WTC11 (cell line): ENCODE measurements around the gene CSK. TPM values are rescaled to one million over a fixed set of nuclear protein-coding genes. Genes with fewer than 3 reads are reported as not detected.

Experiments
- ATAC-seq: fragments of 200-7000 bp; cut with Tn5 transposase; 2 replicates; pipeline ENCODE4 v1.10.0; 2021; ENCODE audit warnings: mild to moderate bottlenecking, moderate library complexity
- CTCF ChIA-PET: fragments of 300-600 bp; sonication (Branson Sonifier 250); formaldehyde crosslinking; loops from one replicate; lab custom pipeline; 2021; ENCODE audit warnings: antibody characterized with exemption; lab: Charles Lee
- POLR2A ChIA-PET: fragments of 350-600 bp; sonication (Branson Sonifier 250); formaldehyde crosslinking; loops from one replicate; lab custom pipeline; 2021; ENCODE audit warnings: antibody characterized with exemption; lab: Charles Lee
- DNase-seq: peaks from one replicate; pipeline ENCODE4 v3.0.0; 2021; ENCODE audit warnings: low spot score
- H3K27ac Mint-ChIP-seq: 2 replicates; pipeline ENCODE4 v1.8.0; 2021; ENCODE audit warnings: mixed read lengths
- H3K27me3 Mint-ChIP-seq: 2 replicates; pipeline ENCODE4 v1.8.0; 2021; ENCODE audit warnings: low read depth, mild to moderate bottlenecking, moderate library complexity, mixed read lengths
- H3K36me3 Mint-ChIP-seq: 2 replicates; pipeline ENCODE4 v1.8.0; 2021; ENCODE audit warnings: mixed read lengths
- H3K4me1 Mint-ChIP-seq: 2 replicates; pipeline ENCODE4 v1.8.0; 2022; ENCODE audit warnings: mixed read lengths
- H3K4me3 Mint-ChIP-seq: 2 replicates; pipeline ENCODE4 v1.8.0; 2021; ENCODE audit warnings: mild to moderate bottlenecking, moderate library complexity, mixed read lengths
- H3K9me3 Mint-ChIP-seq: 2 replicates; pipeline ENCODE4 v1.8.0; 2021; ENCODE audit warnings: mixed read lengths
- CREB1 ChIP-seq: sonication (generic); formaldehyde crosslinking; IDR thresholded peaks from 2 replicates; pipeline ENCODE4 v1.8.0; 2023; ENCODE audit warnings: mild to moderate bottlenecking, missing genetic modification reagents
- ESRRA ChIP-seq: sonication (generic); formaldehyde crosslinking; IDR thresholded peaks from 2 replicates; pipeline ENCODE4 v1.8.1; 2022; ENCODE audit warnings: mild to moderate bottlenecking, missing genetic modification reagents, borderline replicate concordance
- FOXK1 ChIP-seq: sonication (generic); formaldehyde crosslinking; IDR thresholded peaks from 2 replicates; pipeline ENCODE4 v1.8.0; 2022; ENCODE audit warnings: mild to moderate bottlenecking, moderate library complexity, missing genetic modification reagents
- GABPB1 ChIP-seq: sonication (generic); formaldehyde crosslinking; IDR thresholded peaks from 2 replicates; pipeline ENCODE4 v1.8.1; 2023; ENCODE audit warnings: mild to moderate bottlenecking, missing genetic modification reagents
- GRHL2 ChIP-seq: fragments of 250-450 bp; sonication (Bioruptor Pico); IDR thresholded peaks from 2 replicates; pipeline ENCODE4 v1.8.0; 2022; ENCODE audit warnings: mild to moderate bottlenecking, moderate library complexity; ENCODE audit not compliant: insufficient replicate concordance, severe bottlenecking
- GTF2I ChIP-seq: fragments of 250-450 bp; sonication (Bioruptor Pico); conservative IDR thresholded peaks from 2 replicates; pipeline ENCODE4 v1.4.0; 2021; ENCODE audit warnings: mild to moderate bottlenecking
- HMGXB4 ChIP-seq: sonication (generic); formaldehyde crosslinking; IDR thresholded peaks from 2 replicates; pipeline ENCODE4 v1.8.1; 2023; ENCODE audit warnings: mild to moderate bottlenecking, moderate library complexity, missing genetic modification reagents
- IRF2 ChIP-seq: sonication (generic); formaldehyde crosslinking; IDR thresholded peaks from 2 replicates; pipeline ENCODE4 v1.8.0; 2022; ENCODE audit warnings: low read depth, missing genetic modification reagents, borderline replicate concordance
- NR3C1 ChIP-seq: sonication (generic); formaldehyde crosslinking; conservative IDR thresholded peaks from 2 replicates; pipeline ENCODE4 v1.8.1; 2023; ENCODE audit warnings: low read depth, mild to moderate bottlenecking, missing genetic modification reagents
- ZNF121 ChIP-seq: sonication (generic); formaldehyde crosslinking; IDR thresholded peaks from 2 replicates; pipeline ENCODE4 v1.8.0; 2023; ENCODE audit warnings: missing genetic modification reagents
- ZNF232 ChIP-seq: sonication (generic); formaldehyde crosslinking; IDR thresholded peaks from 2 replicates; pipeline ENCODE4 v1.8.0; 2022; ENCODE audit warnings: mild to moderate bottlenecking, missing genetic modification reagents
- ZNF263 ChIP-seq: sonication (generic); formaldehyde crosslinking; IDR thresholded peaks from 2 replicates; pipeline ENCODE4 v1.8.1; 2022; ENCODE audit warnings: low read depth, mild to moderate bottlenecking, moderate library complexity, missing genetic modification reagents
- ZNF416 ChIP-seq: fragments of 250-450 bp; sonication (Bioruptor Pico); IDR thresholded peaks from 2 replicates; pipeline ENCODE4 v1.9.0; 2021; ENCODE audit warnings: mild to moderate bottlenecking, inconsistent platforms
- ZNF423 ChIP-seq: fragments of 250-450 bp; sonication (Bioruptor Pico); IDR thresholded peaks from 2 replicates; pipeline ENCODE4 v2.1.2; 2022; ENCODE audit warnings: mild to moderate bottlenecking, moderate library complexity
- total RNA-seq: library from RNA; stranded (reverse); gene quantifications from 3 replicates; pipeline ENCODE4 v1.2.3, GENCODE V29; 2021
- TF ChIP-seq, protein P1 (sequence below): sonication (generic); formaldehyde crosslinking; IDR thresholded peaks from 2 replicates; pipeline ENCODE4 v1.8.0; 2022; ENCODE audit warnings: mild to moderate bottlenecking, missing genetic modification reagents
- TF ChIP-seq, protein P2 (sequence below): sonication (generic); formaldehyde crosslinking; IDR thresholded peaks from 2 replicates; pipeline ENCODE4 v1.8.0; 2023; ENCODE audit warnings: missing genetic modification reagents, mild to moderate bottlenecking, borderline replicate concordance
- TF ChIP-seq, protein P3 (sequence below): sonication (generic); formaldehyde crosslinking; IDR thresholded peaks from 2 replicates; pipeline ENCODE4 v1.8.1; 2022; ENCODE audit warnings: low read depth, missing genetic modification reagents, borderline replicate concordance
- TF ChIP-seq, protein P4 (sequence below): sonication (generic); formaldehyde crosslinking; conservative IDR thresholded peaks from 2 replicates; pipeline ENCODE4 v1.8.1; 2022; ENCODE audit warnings: mild to moderate bottlenecking, missing genetic modification reagents

Gene CSK
- total RNA-seq, 1 experiment from 2014 or later, result 55.1 TPM

DNA sequence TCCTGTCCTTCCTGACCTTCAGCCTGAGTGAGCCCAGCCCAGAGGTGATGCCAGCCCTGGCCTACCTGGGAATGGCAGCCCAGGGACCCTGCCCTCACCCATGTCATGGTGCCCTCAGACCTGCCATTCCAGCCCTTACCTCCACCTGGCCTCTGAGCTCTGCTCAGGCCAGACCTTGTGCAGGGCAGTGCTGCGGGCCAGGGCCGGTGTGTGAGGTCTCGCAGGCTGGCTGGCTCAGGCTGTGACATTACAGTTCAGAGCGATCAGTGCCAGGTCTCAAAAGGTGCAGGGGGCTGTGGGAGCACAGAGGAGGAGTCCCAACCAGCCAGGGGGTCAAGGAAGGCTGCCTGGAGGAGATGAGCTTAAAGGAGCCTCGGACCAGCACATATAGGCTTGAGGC lies 38.2 kb downstream of the CSK start:
- POLR2A ChIA-PET, result no interaction called here
- H3K9me3 Mint-ChIP-seq, result no peaks in the 10 kb centered on the region
- CTCF ChIA-PET, result interaction anchor here (1.1 to 4.0 kb wide), 8 partner anchors 11 to 115 kb away, joined by 3 to 14 read pairs (median 6); no protein-coding TSS in a partner anchor

GRCh38 chr15:74821091-74821789 lies 39.4 kb downstream of the CSK start:
- CTCF ChIA-PET, result interaction anchor here (0.6 to 3.3 kb wide), 12 partner anchors 12 to 200 kb away, joined by 3 to 14 read pairs (median 4); partner anchors contain the start of gene MPI

More for the DNA sequence above, 38.2 kb downstream of the CSK start:
- H3K4me1 Mint-ChIP-seq, result peaks cover 20% of the 10 kb centered on the region
- DNase-seq (no peak), ATAC-seq (no peak)
- no peak overlapping the region for H3K4me3 Mint-ChIP-seq
- peaks cover 19% of the 10 kb centered on the region for H3K27me3 Mint-ChIP-seq
- H3K36me3 Mint-ChIP-seq, result no peaks in the 10 kb centered on the region
- peak overlapping the region; percentile 65; the same call in 1 of the 2 replicates for H3K27ac Mint-ChIP-seq
- TF ChIP-seq, protein P1, sequence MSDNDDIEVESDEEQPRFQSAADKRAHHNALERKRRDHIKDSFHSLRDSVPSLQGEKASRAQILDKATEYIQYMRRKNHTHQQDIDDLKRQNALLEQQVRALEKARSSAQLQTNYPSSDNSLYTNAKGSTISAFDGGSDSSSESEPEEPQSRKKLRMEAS (CRISPR knock-in tag), result no peak
- TF ChIP-seq, protein P2, sequence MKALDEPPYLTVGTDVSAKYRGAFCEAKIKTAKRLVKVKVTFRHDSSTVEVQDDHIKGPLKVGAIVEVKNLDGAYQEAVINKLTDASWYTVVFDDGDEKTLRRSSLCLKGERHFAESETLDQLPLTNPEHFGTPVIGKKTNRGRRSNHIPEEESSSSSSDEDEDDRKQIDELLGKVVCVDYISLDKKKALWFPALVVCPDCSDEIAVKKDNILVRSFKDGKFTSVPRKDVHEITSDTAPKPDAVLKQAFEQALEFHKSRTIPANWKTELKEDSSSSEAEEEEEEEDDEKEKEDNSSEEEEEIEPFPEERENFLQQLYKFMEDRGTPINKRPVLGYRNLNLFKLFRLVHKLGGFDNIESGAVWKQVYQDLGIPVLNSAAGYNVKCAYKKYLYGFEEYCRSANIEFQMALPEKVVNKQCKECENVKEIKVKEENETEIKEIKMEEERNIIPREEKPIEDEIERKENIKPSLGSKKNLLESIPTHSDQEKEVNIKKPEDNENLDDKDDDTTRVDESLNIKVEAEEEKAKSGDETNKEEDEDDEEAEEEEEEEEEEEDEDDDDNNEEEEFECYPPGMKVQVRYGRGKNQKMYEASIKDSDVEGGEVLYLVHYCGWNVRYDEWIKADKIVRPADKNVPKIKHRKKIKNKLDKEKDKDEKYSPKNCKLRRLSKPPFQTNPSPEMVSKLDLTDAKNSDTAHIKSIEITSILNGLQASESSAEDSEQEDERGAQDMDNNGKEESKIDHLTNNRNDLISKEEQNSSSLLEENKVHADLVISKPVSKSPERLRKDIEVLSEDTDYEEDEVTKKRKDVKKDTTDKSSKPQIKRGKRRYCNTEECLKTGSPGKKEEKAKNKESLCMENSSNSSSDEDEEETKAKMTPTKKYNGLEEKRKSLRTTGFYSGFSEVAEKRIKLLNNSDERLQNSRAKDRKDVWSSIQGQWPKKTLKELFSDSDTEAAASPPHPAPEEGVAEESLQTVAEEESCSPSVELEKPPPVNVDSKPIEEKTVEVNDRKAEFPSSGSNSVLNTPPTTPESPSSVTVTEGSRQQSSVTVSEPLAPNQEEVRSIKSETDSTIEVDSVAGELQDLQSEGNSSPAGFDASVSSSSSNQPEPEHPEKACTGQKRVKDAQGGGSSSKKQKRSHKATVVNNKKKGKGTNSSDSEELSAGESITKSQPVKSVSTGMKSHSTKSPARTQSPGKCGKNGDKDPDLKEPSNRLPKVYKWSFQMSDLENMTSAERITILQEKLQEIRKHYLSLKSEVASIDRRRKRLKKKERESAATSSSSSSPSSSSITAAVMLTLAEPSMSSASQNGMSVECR (CRISPR knock-in tag), result no peak

DNA sequence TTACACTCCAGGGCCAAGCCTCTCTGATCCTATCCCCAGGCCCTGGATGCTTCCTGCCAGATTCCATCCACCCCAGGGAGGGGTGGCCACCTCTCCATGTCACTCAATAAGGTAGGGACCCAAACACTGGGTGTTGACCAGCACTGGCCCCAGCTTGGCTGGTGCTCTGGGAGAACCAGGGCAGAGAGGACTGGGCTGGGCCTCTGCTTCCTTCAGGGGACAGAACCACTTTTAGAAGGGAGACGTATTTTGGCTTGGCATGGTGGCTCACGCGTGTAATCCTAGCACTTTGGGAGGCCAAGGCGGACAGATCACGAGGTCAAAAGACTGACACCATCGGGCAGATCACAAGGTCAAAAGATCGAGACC lies 39.9 kb downstream of the CSK start:
- Mint-ChIP-seq H3K9me3 (no peaks in the 10 kb centered on the region), H3K27me3 (peaks cover 35% of the 10 kb centered on the region), H3K27ac (no peak overlapping the region), H3K4me3 (no peak overlapping the region), H3K36me3 (no peaks in the 10 kb centered on the region), H3K4me1 (peaks cover 21% of the 10 kb centered on the region)
- DNase-seq, result no peak
- ChIA-PET CTCF (interaction anchor here (1.0 to 3.3 kb wide), 7 partner anchors 12 to 200 kb away, joined by 3 to 14 read pairs (median 4); no protein-coding TSS in a partner anchor), POLR2A (no interaction called here)
- ATAC-seq, result no peak
- TF ChIP-seq GTF2I (CRISPR knock-in tag) (no peak), IRF2 (CRISPR knock-in tag) (no peak), ZNF263 (no peak), GABPB1 (CRISPR knock-in tag) (no peak), ZNF416 (CRISPR knock-in tag) (no peak), ZNF121 (no peak), ESRRA (CRISPR knock-in tag) (no peak), ZNF232 (no peak), NR3C1 (CRISPR knock-in tag) (no peak), FOXK1 (no peak), CREB1 (CRISPR knock-in tag) (no peak), HMGXB4 (CRISPR knock-in tag) (no peak), GRHL2 (CRISPR knock-in tag) (no peak)
- TF ChIP-seq, protein P3, sequence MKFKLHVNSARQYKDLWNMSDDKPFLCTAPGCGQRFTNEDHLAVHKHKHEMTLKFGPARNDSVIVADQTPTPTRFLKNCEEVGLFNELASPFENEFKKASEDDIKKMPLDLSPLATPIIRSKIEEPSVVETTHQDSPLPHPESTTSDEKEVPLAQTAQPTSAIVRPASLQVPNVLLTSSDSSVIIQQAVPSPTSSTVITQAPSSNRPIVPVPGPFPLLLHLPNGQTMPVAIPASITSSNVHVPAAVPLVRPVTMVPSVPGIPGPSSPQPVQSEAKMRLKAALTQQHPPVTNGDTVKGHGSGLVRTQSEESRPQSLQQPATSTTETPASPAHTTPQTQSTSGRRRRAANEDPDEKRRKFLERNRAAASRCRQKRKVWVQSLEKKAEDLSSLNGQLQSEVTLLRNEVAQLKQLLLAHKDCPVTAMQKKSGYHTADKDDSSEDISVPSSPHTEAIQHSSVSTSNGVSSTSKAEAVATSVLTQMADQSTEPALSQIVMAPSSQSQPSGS (CRISPR knock-in tag), result no peak
- TF ChIP-seq, protein P4, sequence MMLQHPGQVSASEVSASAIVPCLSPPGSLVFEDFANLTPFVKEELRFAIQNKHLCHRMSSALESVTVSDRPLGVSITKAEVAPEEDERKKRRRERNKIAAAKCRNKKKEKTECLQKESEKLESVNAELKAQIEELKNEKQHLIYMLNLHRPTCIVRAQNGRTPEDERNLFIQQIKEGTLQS, result no peak

More at GRCh38 chr15:74821091-74821789, 39.4 kb downstream of the CSK start:
- DNase-seq (peak; percentile 46), ATAC-seq (peak; percentile 52)
- no peaks in the 10 kb centered on the region for H3K36me3 Mint-ChIP-seq
- POLR2A ChIA-PET, result no interaction called here
- no peaks in the 10 kb centered on the region for H3K9me3 Mint-ChIP-seq
- H3K27ac Mint-ChIP-seq, result no peak overlapping the region
- no peak overlapping the region for H3K4me3 Mint-ChIP-seq
- TF ChIP-seq ZNF423, result peak; percentile 70
- TF ChIP-seq, protein P1 (CRISPR knock-in tag), result no peak
- H3K4me1 Mint-ChIP-seq, result peaks cover 20% of the 10 kb centered on the region
- peaks cover 31% of the 10 kb centered on the region for H3K27me3 Mint-ChIP-seq
